GM21528 (cell line): ENCODE data around the gene CDX2.

Experiments used
- ATAC-seq: cut with Tn5 transposase; IDR thresholded peaks from one replicate; pipeline ENCODE4 v1.9.1; 2021; ENCODE audit warnings: mild to moderate bottlenecking, moderate library complexity; ENCODE audit not compliant: unreplicated experiment, low FRiP score

CDX2 gene

DNA sequence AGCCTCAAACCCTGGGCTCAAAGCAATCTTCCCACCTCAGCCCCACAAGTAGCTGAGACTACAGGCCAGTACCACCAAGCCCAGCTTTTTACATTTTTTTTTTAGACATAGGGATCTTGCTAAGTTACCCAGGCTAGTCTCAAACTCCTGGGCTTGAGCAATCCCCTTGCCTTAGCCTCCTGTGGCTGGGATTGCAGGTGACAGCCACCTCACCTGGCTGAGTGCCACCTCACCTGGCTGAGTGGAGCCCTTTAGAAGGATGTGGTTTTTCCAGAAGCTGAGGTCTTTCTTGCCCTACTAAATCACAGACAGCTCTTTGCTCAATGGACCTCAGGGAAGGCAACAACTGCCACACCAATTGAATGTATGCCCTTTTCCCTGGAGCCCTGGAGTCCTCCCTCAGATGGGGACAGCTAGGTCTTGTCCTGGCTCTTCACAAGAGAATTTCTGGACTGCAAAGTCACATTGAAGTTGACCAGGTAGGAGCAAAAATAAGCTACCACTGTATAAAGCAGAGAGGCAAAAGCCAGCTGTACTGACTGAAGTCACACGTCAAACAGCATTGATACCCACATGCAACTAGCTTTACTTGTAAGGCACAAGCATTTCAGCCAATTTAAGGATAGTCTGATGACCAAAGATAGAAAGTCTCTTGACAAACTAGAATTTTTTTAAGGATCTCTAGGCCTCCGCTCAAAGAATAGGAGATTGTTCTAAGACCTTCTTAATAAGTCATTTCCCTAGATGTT is 35.4 kb downstream of the CDX2 start:
- no peak for ATAC-seq

DNA sequence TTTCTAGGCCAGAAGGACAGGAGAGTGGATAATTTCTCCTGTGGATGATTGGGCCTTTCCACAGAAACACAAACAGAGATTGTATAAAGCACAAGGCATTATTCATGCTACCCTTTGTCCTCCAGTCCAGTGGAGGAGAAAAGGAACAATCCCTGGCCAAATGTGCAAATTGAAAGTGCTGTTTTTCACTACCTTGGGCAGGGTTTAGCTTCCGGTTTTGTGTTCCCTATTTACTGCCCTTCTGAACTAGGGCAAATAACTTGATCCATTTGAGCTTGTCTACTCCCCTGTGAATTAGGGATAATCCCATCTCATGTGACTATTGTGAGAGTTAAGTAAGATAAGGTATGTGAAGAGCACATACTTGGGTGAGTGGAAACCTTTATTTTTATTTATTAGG is 36.0 kb downstream of the CDX2 start:
- ATAC-seq, result no peak

DNA sequence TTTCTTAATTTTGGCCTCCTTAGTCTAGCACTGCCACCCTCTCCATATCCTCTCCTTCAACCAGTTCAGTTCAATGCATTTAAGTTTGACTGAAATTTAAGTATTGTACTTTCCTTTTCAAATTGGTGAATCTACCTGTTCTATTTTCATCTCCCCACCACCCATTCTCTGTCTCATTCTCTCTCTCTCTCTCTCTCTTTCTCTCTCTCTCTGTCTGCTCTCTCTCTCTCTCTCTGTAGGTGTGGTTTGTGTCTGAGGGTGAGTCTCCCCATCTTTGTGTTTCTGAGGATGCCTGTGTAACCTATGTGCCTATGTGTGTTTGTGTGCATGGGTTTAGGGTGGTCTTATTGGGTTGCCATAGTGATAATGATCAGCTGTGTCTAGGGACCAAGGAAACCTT is 39.2 kb downstream of the CDX2 start:
- ATAC-seq, result no peak

DNA sequence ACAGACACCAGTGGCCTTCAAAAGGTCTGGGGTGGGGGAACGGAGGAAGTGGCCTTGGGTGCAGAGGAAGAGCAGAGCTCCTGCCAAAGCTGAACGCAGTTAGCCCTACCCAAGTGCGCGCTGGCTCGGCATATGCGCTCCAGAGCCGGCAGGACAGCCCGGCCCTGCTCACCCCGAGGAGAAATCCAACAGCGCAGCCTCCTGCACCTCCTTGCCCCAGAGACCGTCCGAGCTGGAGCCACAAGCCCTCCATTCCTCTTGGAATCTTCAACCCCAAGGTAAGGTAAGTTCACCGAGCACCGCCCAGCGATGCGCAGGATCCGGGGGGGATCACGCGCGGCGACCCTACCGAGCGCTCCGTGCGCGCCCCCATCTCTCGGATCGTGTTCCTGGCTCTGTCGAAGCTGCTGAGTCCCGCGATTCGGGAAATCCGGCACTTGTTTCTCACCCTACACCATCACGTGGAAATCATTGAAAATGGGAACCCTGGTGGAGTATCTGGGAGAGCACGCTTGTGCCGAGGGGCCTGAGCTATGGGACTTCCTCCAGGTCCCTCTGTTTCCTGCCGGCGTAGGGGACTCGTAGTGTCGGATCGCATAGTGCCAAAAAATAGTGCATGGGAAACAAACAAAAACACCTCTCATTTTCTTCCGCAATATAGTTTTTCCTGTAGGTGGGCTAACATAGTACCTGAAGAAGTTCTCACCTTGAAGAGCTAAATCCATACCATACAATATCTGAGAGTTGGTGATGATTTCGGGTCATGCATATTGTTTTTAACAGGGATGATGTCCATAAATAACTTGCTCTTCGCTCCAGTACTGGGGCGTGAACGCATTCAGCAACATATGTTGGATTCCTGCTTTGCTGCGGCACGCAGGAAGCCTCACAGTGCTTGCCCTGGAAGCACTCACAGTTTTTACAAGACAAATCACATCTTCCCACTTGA is 40.0 kb downstream of the CDX2 start:
- ATAC-seq, result no peak

DNA sequence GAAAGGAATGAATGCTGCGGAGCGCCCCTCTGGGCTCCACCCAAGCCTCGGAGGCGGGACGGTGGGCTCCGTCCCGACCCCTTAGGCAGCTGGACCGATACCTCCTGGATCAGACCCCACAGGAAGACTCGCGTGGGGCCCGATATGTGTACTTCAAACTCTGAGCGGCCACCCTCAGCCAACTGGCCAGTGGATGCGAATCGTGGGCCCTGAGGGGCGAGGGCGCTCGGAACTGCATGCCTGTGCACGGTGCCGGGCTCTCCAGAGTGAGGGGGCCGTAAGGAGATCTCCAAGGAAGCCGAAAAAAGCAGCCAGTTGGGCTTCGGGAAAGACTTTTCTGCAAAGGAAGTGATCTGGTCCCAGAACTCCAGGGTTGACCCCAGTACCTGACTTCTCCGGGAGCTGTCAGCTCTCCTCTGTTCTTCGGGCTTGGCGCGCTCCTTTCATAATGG is 40.7 kb downstream of the CDX2 start:
- ATAC-seq, result no peak

DNA sequence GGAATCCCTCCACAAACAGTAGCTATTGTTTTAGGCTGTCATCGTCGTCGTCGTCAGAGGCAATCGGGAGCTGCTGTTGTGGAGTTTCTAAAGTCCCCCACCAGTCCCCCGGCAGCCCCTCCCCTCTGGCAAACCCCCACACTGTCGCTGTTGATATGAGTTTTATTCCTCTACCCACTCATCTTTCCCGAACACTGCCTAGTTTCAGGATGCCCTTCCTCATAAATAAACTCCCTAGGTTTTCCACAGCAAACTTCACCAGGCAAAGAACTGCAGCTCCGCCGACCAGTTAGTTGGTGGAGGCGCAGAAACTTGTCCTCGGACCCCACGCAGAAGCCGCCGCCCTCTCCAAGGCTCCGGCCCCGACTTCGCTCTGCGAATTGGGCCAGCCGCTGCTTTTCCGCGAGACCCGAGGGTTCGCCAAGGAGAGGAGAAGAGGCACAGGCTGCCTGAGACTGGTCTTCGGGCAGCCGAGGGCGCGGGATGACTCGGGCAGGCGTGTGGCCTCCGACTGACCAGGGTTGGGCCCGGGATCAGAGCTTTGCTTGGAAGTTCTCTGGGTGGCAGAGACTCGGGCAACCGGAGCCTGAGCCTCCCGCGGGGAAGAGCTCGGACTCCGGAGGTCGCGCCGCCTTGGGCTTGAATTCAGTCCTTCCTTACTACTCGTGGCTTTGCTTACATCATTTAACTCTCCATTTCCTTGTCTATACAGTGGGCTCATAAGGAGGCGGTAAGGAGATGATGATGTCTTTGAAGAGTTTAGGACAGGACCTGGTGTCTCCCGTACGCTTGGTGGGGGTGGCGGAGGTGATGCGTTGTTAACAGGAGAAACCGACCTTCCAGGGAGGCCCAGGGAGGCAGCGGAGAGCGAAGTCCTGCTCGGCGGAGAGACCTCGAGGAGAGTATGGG is 41.4 kb downstream of the CDX2 start:
- ATAC-seq, result no peak

DNA sequence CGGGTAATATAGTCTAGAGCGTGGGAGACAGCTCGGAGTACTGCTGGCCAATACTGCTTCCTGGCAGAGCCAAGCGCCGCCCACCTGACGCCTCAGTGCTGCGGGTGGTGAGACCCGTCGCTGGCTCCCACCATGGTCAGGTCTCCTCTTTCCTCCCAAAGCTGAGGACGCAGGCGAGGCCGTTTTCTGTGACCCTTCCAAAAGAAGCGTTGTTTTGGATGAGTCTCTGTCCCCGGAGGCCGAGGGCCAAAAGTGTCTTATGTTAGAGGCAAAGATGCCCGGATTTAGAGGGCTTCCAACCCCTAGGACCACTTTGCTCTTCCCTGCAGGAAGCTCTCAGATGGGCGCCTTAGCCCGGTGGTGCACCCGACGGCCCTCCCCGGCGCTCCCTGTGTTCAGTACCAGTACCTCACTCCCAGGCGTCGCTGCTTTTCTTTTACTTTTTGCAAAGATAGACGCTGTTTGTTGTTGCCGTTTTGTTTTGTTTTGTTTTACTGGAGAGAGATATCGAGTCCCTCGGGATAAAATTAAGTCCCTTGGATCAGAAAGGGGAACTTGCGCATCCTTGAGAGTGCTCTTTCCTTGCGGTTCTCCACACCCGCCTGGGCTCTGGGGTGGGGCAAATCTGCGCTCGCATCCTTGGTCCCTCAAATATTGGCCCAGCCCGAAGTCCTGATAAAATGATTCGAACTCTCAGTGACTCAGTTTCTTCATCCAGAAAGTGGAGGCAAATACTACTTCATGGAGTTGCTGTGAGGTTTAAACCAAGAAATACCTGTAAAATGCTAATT is 42.3 kb downstream of the CDX2 start:
- ATAC-seq, result no peak

DNA sequence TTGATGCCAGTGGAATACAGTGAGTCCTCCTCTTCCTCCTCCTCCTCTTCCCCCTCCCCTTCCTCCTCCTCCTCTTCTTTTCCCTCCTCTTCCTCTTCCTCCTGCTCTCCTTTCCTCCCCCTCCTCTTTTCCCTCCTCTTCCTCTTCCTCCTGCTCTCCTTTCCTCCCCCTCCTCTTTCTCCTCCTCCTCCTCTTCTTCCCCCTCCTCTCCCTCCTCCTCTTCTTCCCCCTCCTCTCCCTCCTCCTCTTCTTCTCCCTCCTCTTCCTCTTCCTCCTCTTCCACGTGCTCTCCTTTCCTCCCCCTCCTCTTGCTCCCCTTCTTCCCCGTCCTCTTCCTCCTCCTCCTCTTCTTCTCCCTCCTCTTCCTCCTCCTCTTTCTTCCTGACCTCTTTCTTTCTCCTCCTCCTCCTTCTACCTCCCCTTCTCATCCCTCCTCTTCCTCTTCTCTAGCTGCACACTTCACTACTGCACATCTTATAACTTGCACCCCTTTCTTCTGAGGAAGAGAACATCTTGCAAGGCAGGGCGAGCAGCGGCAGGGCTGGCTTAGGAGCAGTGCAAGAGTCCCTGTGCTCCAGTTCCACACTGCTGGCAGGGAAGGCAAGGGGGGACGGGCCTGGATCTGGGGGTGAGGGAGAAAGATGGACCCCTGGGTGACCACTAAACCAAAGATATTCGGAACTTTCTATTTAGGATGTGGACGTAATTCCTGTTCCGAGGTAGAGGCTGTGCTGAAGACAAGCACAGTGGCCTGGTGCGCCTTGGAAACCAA is 43.7 kb downstream of the CDX2 start:
- ATAC-seq, result no peak

DNA sequence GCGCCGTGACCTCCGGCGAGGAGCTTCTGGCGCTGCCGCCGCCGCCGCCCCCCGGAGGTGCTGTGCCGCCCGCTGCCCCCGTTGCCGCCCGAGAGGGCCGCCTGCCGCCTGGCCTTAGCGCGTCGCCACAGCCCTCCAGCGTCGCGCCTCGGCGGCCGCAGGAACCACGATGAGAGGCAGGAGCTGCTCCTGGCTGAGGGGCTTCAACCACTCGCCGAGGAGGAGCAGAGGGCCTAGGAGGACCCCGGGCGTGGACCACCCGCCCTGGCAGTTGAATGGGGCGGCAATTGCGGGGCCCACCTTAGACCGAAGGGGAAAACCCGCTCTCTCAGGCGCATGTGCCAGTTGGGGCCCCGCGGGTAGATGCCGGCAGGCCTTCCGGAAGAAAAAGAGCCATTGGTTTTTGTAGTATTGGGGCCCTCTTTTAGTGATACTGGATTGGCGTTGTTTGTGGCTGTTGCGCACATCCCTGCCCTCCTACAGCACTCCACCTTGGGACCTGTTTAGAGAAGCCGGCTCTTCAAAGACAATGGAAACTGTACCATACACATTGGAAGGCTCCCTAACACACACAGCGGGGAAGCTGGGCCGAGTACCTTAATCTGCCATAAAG is 44.5 kb downstream of the CDX2 start:
- no peak for ATAC-seq

DNA sequence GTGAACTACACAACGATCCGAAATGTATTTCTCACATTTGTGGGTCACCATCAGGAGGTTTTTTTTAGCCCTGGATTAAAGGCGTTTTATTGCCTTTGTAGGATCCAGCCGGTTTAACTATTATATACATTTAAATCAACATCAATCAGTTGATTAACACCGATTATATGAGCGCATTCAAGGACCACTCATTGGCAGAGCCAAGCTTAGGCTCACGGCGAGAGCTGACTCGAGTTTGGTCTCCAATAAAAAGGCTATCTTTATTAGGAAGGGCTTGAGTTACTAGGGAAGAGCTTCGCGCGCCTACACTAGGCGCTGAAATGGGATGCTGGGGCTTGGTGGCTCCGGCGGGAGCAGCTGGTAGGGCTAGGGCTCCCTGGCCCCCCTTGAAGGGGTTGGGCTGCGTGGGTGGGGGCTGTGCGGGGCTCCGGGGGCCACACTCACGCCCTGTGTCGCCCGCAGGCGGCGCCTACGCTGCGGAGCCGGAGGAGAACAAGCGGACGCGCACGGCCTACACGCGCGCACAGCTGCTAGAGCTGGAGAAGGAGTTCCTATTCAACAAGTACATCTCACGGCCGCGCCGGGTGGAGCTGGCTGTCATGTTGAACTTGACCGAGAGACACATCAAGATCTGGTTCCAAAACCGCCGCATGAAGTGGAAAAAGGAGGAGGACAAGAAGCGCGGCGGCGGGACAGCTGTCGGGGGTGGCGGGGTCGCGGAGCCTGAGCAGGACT is 45.2 kb downstream of the CDX2 start:
- no peak for ATAC-seq

DNA sequence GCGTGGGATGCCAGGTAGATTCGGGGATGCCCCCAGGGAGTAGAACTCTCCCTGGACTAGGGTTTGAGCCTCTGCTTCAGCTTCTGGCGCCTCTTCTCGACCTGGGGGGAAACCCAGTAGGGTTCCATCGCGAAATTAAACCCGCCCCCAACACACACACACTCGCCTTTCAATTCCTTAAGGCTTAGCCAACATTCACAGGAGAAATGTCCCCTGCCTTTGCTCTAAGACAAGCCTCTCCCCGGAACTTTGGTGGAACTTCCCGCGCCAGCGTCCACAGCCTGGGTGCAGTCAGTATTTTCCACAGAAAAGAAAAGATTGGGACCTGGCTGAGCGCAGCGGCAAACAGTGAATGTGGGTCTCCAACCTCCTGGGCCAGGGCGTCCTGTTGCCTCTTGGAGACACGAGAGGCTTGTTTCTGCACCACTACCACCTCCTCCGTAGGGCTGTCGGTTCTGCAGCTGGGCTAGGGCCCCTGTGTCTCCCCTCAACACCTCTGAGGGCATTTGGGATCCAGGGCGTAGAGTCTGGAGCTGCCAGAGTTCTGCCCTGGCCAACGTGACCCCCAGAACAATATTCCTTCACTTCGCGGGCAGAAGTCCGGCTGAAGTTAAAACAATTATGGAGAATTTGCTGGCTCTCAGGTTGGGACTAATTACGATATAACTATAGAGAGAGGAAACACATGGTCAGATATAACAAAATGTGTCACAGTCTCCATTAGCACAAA is 46.1 kb downstream of the CDX2 start:
- ATAC-seq, result no peak

DNA sequence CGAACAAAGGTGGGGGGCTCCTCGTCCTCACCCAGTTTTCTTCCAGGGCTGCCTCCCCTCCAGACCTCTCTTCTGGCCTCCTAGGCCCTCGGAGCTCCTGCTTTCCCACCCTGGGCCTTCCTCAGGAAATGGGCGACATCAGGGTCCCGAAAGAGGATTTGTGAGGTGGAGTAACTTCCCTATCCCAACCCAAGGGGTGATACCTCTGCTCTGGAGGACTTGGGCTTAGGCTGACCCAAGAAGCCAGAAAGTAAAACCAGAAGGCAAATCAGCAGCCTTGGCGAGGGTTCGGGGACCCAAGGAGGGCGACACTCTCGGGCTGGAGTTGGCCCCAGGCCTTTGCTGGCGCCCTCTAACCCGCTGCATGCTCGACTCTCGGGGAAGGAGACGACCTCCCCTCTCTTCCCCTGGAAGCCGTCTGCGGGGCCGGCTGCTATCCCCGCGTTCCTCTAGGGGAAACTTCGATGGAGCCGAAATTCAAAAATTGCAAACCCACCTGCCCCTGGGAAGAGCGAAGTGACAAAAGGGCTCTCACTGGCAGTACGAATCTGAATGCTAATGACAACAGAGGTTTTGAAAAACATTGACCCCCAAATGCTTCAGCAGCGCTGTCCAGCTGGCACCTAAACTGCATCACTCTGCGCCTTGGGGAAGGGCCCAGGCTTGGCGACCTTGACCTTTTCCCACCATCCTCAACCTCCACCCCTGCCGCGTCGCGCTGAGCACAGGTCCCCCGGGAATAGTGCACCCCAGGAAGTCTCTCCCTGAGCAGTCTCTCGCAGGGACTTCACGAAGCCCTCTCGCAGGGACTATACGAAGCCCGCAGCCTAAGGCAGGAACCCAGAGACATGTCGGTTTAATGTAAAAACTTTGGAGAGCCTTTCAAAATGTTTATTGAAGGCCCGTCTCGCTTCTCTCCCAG is 46.9 kb downstream of the CDX2 start:
- ATAC-seq, result no peak

DNA sequence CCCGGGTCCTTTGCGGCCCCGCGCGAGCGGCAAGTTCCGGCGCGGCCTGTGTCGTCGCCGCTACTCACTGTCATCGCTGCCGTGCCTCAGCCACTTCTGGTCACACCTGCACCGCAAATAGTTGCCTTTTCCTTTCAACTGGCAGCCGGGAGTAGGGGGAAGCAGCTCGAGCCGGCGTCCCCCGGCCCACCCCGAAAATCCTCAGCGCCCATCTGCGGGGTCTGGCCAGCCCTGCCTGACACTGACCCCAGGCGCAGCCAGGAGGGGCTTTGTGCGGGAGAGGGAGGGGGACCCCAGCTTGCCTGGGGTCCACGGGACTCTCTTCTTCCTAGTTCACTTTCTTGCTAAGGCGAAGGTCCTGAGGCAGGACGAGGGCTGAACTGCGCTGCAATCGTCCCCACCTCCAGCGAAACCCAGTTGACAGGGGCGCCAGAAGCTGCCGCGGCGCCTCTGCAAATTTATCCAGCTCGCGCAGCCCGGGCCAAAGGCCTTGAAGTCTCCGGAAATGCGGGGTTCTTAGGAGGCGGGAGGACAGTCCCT is 47.6 kb downstream of the CDX2 start:
- ATAC-seq, result no peak

DNA sequence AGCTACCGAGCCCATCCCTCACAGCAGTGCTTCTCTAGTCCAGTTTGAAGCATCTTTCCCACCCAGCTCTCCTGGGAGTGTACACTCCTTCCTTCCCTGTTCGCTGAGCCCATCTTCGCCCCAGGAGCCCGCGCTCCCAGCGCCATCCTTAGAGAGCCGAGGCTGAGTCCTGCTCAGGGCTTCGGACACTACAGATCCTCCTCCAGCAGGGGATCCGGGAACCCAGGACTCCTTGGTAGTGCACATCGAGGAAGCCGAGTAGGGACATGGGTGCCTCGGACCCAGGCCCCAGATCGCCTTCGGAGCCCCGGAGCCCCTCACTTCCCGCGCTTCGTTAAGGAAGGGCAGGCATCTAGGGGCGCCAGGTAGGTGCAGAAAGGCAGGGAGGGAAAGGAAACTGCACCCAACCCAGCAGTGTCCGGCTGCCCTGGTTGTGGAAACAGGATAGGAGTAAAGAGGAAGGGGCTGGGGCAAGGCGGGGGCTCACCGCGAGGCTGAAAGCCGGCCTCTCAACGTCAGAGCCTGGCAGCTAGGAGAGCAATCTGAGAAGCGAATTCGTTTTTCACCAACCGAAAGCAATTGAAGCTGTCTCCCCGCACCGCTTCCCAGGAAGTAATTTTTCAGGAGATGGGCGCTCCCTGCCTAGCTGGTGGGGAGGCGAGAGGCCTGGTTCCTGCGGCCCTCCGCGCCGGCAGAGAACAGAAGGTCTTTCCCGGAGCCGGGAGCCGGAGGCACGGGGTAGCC is 48.3 kb downstream of the CDX2 start:
- ATAC-seq, result no peak

DNA sequence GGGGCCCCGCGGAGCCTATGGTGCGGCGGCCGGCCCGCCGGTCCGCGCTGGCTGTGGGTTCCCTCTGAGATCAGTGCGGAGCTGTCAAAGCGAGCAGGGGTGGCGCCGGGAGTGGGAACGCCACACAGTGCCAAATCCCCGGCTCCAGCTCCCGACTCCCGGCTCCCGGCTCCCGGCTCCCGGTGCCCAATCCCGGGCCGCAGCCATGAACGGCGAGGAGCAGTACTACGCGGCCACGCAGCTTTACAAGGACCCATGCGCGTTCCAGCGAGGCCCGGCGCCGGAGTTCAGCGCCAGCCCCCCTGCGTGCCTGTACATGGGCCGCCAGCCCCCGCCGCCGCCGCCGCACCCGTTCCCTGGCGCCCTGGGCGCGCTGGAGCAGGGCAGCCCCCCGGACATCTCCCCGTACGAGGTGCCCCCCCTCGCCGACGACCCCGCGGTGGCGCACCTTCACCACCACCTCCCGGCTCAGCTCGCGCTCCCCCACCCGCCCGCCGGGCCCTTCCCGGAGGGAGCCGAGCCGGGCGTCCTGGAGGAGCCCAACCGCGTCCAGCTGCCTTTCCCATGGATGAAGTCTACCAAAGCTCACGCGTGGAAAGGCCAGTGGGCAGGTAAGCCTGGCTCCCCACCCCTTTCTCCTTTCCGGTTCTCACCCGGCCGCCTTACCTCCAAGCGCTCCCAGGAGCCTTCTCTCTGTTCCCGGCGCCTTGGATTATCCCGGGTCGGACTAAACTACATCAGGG is 49.0 kb downstream of the CDX2 start, which contains the start of gene PDX1:
PDX1 (plus strand) TSS at position 67 of the 743 bp plus-strand sequence; CDS start at position 206, 139 bp downstream.
- ATAC-seq, result no peak
